C4-2B (cell line): ENCODE measurements around the gene NOC2L.

Experiments used
- CTCF ChIP-seq: fragments of 450-650 bp; conservative IDR thresholded peaks from 2 replicates; pipeline ENCODE4 v1.5.1; 2017; ENCODE audit warnings: mild to moderate bottlenecking
- ZFX ChIP-seq: fragments of 450-650 bp; IDR thresholded peaks from 2 replicates; pipeline ENCODE4 v1.6.1; 2017

GRCh38 chr1:950268-950667 lies 8.8 kb downstream of the NOC2L start:
- no peak for TF ChIP-seq CTCF
- TF ChIP-seq ZFX, result no peak
